Ovary (tissue), 3 donors: ENCODE measurements around the gene C4orf51.

Source experiments
- POLR2A ChIP-seq: fragments of 450-650 bp; IDR thresholded peaks from one replicate; pipeline ENCODE4 v1.6.1; 2017; ENCODE audit warnings: antibody characterized with exemption, mild to moderate bottlenecking, moderate library complexity
- TF ChIP-seq, protein P1 (sequence below), 3 donors: fragments of 450-650 bp in 2 of 3; fragments of 200-600 bp in 1 of 3; IDR thresholded peaks; one replicate each; pipeline versions ENCODE4 v1.5.1 to v1.8.0; 2016 to 2022; ENCODE audit warnings: antibody characterized with exemption in 3 of 3, mild to moderate bottlenecking in 1 of 3
- donor health status: DM: no; HTN: no; CAD: no.

DNA sequence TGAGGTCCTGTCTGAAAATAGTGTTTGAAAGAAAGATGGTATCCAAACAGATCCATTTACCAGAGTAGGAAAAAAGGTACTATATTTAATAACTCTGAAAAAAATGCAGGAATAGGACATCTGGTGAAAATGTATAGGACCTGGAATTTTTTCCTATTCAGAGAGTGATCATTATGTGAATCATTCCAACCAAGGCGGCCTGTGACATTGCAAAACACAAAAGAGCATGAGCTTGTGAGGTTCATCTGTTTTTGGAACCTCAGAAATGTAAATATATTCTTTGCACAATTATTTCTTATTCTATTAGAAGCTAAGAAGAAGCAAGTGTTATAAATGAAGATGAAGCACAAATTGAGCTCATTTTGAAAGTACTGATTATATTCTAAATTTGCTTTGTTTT lies 2.0 kb downstream of the C4orf51 start:
- TF ChIP-seq, protein P1, sequence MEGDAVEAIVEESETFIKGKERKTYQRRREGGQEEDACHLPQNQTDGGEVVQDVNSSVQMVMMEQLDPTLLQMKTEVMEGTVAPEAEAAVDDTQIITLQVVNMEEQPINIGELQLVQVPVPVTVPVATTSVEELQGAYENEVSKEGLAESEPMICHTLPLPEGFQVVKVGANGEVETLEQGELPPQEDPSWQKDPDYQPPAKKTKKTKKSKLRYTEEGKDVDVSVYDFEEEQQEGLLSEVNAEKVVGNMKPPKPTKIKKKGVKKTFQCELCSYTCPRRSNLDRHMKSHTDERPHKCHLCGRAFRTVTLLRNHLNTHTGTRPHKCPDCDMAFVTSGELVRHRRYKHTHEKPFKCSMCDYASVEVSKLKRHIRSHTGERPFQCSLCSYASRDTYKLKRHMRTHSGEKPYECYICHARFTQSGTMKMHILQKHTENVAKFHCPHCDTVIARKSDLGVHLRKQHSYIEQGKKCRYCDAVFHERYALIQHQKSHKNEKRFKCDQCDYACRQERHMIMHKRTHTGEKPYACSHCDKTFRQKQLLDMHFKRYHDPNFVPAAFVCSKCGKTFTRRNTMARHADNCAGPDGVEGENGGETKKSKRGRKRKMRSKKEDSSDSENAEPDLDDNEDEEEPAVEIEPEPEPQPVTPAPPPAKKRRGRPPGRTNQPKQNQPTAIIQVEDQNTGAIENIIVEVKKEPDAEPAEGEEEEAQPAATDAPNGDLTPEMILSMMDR (IDR thresholded peaks at IDR 0.05), result no peak
- no peak for TF ChIP-seq POLR2A
